ENCODE measurements around the gene LRRC26. TPM values are rescaled to one million over a fixed set of nuclear protein-coding genes. Genes with fewer than 3 reads are reported as not detected.
"Not testable (repeated sequence)": the region's sequence is repeated elsewhere in the genome, so short reads cannot be mapped to it uniquely, and the experiment has no call there.

Gene LRRC26
- total and polyA plus RNA-seq, 4 experiments from 2014 or later: not detected

- peaks cover 25% of the 10 kb centered on the region for H3K4me1 ChIP-seq (ENCODE audit: insufficient read depth, low read length)
- ChIA-PET POLR2A (ENCODE audit: partially characterized antibody) (interaction anchor here (1.8 kb wide), 1 partner anchor 38 kb away, joined by 5 read pairs; the partner anchor contains the start of gene MAN1B1), CTCF (ENCODE audit: partially characterized antibody) (interaction anchor here (1.2 to 2.1 kb wide), 4 partner anchors 52 to 116 kb away, joined by 3 to 14 read pairs (median 6); partner anchors contain the start of gene RNF224)
- intact Hi-C loops (cut with micrococcal nuclease); H3K27me3 ChIP-seq (ENCODE audit: insufficient read depth, low read length); DNase-seq; H3K4me3 ChIP-seq (ENCODE audit: low read length in 2 of 2); H3K27me3 Mint-ChIP-seq; H3K36me3 ChIP-seq (ENCODE audit: insufficient read depth, low read length); H3K9me3 ChIP-seq (ENCODE audit: control insufficient read depth in 1 of 2, low read length in 2 of 2); H3K4me3 Mint-ChIP-seq; H3K27ac Mint-ChIP-seq; H3K27ac ChIP-seq (ENCODE audit: low read depth, low read length); H3K36me3 Mint-ChIP-seq; H3K9me3 Mint-ChIP-seq: not testable (repeated sequence)
- H3K4me1 Mint-ChIP-seq: peaks cover 25 to 41% (median 30%) of the 10 kb centered on the region in 4 donors
Observed at GRCh38 chr9:137123952-137124462, 45.8 kb downstream of the LRRC26 start.

DNA sequence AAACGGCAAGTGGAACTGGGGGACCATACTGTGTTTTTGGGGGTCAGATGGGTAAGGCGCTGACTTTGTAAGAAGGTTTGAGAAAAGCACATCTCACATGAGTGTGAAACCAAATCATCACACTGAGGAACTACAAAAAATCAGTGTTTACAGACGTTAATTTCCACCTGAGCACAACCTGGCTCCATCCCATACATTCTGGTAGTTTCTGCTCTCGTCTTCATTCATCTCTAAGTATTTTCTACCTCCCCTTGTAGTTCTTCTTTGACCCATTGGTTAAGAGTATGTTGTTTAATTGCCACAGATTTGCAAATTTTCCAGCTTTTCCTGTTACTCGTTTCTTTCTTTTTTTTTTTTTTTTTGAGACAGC is 46.4 kb downstream of the LRRC26 start:
- H3K27ac ChIP-seq (ENCODE audit: low read depth, low read length): no peak overlapping the region
- H3K4me3 Mint-ChIP-seq: no peak overlapping the region
- no peak overlapping the region for H3K27ac Mint-ChIP-seq
- no peaks in the 10 kb centered on the region for H3K36me3 ChIP-seq (ENCODE audit: insufficient read depth, low read length)
- H3K36me3 Mint-ChIP-seq: no peaks in the 10 kb centered on the region
- no peaks in the 10 kb centered on the region for H3K9me3 ChIP-seq (ENCODE audit: control insufficient read depth in 1 of 2, low read length in 2 of 2)
- no peak overlapping the region for H3K4me3 ChIP-seq (ENCODE audit: low read length in 2 of 2)
- intact Hi-C loops (cut with micrococcal nuclease): no loop called here
- peaks cover 20 to 38% (median 25%) of the 10 kb centered on the region in 4 donors for H3K4me1 Mint-ChIP-seq
- no peaks in the 10 kb centered on the region for H3K27me3 Mint-ChIP-seq
- ChIA-PET CTCF (ENCODE audit: partially characterized antibody) (interaction anchor here (1.2 to 2.1 kb wide), 5 partner anchors 8 to 116 kb away, joined by 3 to 14 read pairs (median 4); partner anchors contain the start of gene RNF224), POLR2A (ENCODE audit: partially characterized antibody) (interaction anchor here (1.8 to 1.9 kb wide), 2 partner anchors 37 to 104 kb away, joined by 4 to 5 read pairs; partner anchors contain the start of genes MAN1B1 and RNF224)
- peaks cover 20% of the 10 kb centered on the region for H3K4me1 ChIP-seq (ENCODE audit: insufficient read depth, low read length)
- no peaks in the 10 kb centered on the region for H3K27me3 ChIP-seq (ENCODE audit: insufficient read depth, low read length)
- DNase-seq: no peak
- H3K9me3 Mint-ChIP-seq: peaks cover 0 to 2% (median 0%) of the 10 kb centered on the region in 8 donors

DNA sequence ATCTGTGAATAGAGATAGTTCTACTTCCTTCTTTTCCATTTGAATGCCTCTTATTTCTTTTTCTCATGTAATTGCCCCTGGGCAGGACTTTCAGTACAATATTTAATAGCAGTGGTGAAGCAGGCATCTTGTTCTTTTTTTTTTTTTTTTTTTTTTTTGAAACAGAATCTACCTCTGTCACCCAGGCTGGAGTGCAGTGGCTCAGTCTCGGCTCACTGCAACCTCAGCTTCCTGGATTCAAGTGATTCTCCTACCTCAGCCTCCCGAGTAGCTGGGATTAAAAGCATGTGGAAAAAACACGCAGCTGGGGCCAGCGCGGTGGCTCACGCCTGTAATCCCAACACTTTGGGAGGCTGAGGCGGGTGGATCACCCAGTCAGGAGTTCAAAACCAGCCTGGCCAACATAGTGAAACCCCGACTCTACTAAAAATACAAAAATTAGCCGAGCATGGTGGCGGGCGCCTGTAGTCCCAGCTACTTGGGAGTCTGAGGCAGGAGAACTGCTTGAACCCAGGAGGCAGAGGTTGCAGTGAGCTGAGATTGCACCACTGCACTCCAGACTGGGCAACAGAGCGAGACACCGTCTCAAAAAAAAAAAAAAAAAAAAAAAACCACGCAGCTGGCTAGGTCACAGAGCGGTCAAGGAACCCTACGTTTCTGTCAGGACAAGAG is 46.9 kb downstream of the LRRC26 start:
- H3K36me3 ChIP-seq (ENCODE audit: insufficient read depth, low read length); intact Hi-C loops (cut with micrococcal nuclease); H3K27me3 ChIP-seq (ENCODE audit: insufficient read depth, low read length); DNase-seq; H3K9me3 Mint-ChIP-seq; H3K9me3 ChIP-seq (ENCODE audit: control insufficient read depth in 1 of 2, low read length in 2 of 2); H3K4me3 Mint-ChIP-seq; H3K36me3 Mint-ChIP-seq; H3K4me3 ChIP-seq (ENCODE audit: low read length in 2 of 2); H3K27me3 Mint-ChIP-seq; H3K27ac ChIP-seq (ENCODE audit: low read depth, low read length): not testable (repeated sequence)
- Mint-ChIP-seq H3K27ac (peak overlapping the region in 1 of 7 donors; percentile 13), H3K4me1 (peaks cover 15 to 32% (median 20%) of the 10 kb centered on the region in 4 donors)
- ChIA-PET CTCF (ENCODE audit: partially characterized antibody) (interaction anchor here (0.7 to 2.1 kb wide), 6 partner anchors 8 to 114 kb away, joined by 3 to 14 read pairs (median 4); partner anchors contain the start of gene RNF224), POLR2A (ENCODE audit: partially characterized antibody) (interaction anchor here (0.5 to 1.9 kb wide), 4 partner anchors 9 to 104 kb away, joined by 3 to 5 read pairs (median 4); partner anchors contain the start of genes MAN1B1, RNF224 and TPRN)
- peaks cover 15% of the 10 kb centered on the region for H3K4me1 ChIP-seq (ENCODE audit: insufficient read depth, low read length)

- not testable (repeated sequence) for H3K9me3 ChIP-seq (ENCODE audit: control insufficient read depth in 1 of 2, low read length in 2 of 2); H3K36me3 ChIP-seq (ENCODE audit: insufficient read depth, low read length); H3K27me3 Mint-ChIP-seq; H3K9me3 Mint-ChIP-seq; H3K4me3 ChIP-seq (ENCODE audit: low read length in 2 of 2); H3K4me1 ChIP-seq (ENCODE audit: insufficient read depth, low read length); H3K36me3 Mint-ChIP-seq; H3K27me3 ChIP-seq (ENCODE audit: insufficient read depth, low read length); H3K27ac ChIP-seq (ENCODE audit: low read depth, low read length); H3K4me3 Mint-ChIP-seq; DNase-seq
- POLR2A ChIA-PET (ENCODE audit: partially characterized antibody): interaction anchor here (0.5 to 1.9 kb wide), 4 partner anchors 9 to 298 kb away, joined by 3 to 4 read pairs (median 4); partner anchors contain the start of genes RNF224 and TPRN
- CTCF ChIA-PET (ENCODE audit: partially characterized antibody): interaction anchor here (0.7 to 2.1 kb wide), 6 partner anchors 8 to 115 kb away, joined by 3 to 14 read pairs (median 4); partner anchors contain the start of gene RNF224
- H3K4me1 Mint-ChIP-seq: peaks cover 8 to 25% (median 13%) of the 10 kb centered on the region in 4 donors
- intact Hi-C loops (cut with micrococcal nuclease): loop anchor here (2.0 kb wide), 1 partner anchor 53 kb away; no protein-coding TSS in a partner anchor
- H3K27ac Mint-ChIP-seq: peak overlapping the region in 2 of 7 donors; percentile 13 to 69
Observed at GRCh38 chr9:137121927-137122795, 47.7 kb downstream of the LRRC26 start.

Small RNA genes lying within 50 kb of the gene (microRNA-seq; reads per million reads assigned to microRNA genes)
- not detected for gene MIR3621 (ENCODE audit: borderline microRNAs expressed, borderline number of aligned reads, borderline replicate concordance)

Other genes with a start within 250 kb of the LRRC26 start
Only the 30 nearest of the 31 such genes appear.
- gene C8G, start 224.8 kb downstream of the LRRC26 start, total RNA-seq: 1 to 10 TPM; 2.2 TPM
- under 1 TPM in 1 of 2 donors, not detected in 1; 0.60 TPM for gene C8G, start 224.8 kb downstream of the LRRC26 start, polyA plus RNA-seq
- gene LCN12, start 217.8 kb downstream of the LRRC26 start, total RNA-seq: 1 to 10 TPM in 1 of 2 experiments, under 1 TPM in 1; 0.72 to 1.4 TPM
- gene LCN12, start 217.8 kb downstream of the LRRC26 start, polyA plus RNA-seq: not detected
- gene PTGDS, start 192.5 kb downstream of the LRRC26 start, total RNA-seq: 1 to 10 TPM; 4.8 to 5.1 TPM
- 1 to 10 TPM; 1.7 to 3.8 TPM for gene PTGDS, start 192.5 kb downstream of the LRRC26 start, polyA plus RNA-seq
- under 1 TPM; 0.14 to 0.17 TPM for gene LCNL1, start 187.1 kb downstream of the LRRC26 start, total RNA-seq
- not detected for gene LCNL1, start 187.1 kb downstream of the LRRC26 start, polyA plus RNA-seq
- gene PAXX, start 177.6 kb downstream of the LRRC26 start, total RNA-seq: 100 to 1,000 TPM in 1 of 2 experiments, 10 to 100 TPM in 1; 94.2 to 101 TPM
- gene PAXX, start 177.6 kb downstream of the LRRC26 start, polyA plus RNA-seq: 100 to 1,000 TPM in 1 of 2 donors, 10 to 100 TPM in 1; 76.0 to 103 TPM
- 1 to 10 TPM; 3.1 to 3.7 TPM for gene CLIC3, start 173.5 kb downstream of the LRRC26 start, total RNA-seq
- gene CLIC3, start 173.5 kb downstream of the LRRC26 start, polyA plus RNA-seq: 1 to 10 TPM; 5.0 to 7.8 TPM
- 10 to 100 TPM; 63.8 to 68.6 TPM for gene ABCA2, start 141.8 kb downstream of the LRRC26 start, total RNA-seq
- gene ABCA2, start 141.8 kb downstream of the LRRC26 start, polyA plus RNA-seq: 10 to 100 TPM in 1 of 2 donors, 1 to 10 TPM in 1; 2.6 to 10.8 TPM
- 1 to 10 TPM; 3.4 to 4.6 TPM for gene FUT7, start 138.0 kb downstream of the LRRC26 start, total RNA-seq
- 10 to 100 TPM; 22.6 to 43.8 TPM for gene FUT7, start 138.0 kb downstream of the LRRC26 start, polyA plus RNA-seq
- gene NPDC1, start 123.9 kb downstream of the LRRC26 start, total RNA-seq: 10 to 100 TPM; 20.7 to 21.4 TPM
- gene NPDC1, start 123.9 kb downstream of the LRRC26 start, polyA plus RNA-seq: 10 to 100 TPM; 22.8 to 32.2 TPM
- gene ENTPD2, start 116.0 kb downstream of the LRRC26 start, total RNA-seq: not detected
- not detected for gene ENTPD2, start 116.0 kb downstream of the LRRC26 start, polyA plus RNA-seq
- under 1 TPM; 0.09 to 0.11 TPM for gene SAPCD2, start 99.5 kb downstream of the LRRC26 start, total RNA-seq
- gene SAPCD2, start 99.5 kb downstream of the LRRC26 start, polyA plus RNA-seq: under 1 TPM; 0.10 to 0.15 TPM
- 10 to 100 TPM; 10.6 to 12.5 TPM for gene UAP1L1, start 92.5 kb downstream of the LRRC26 start, total RNA-seq
- 1 to 10 TPM in 1 of 2 donors, under 1 TPM in 1; 0.81 to 2.9 TPM for gene UAP1L1, start 92.5 kb downstream of the LRRC26 start, polyA plus RNA-seq
- gene MAN1B1, start 83.1 kb downstream of the LRRC26 start, total RNA-seq: 10 to 100 TPM; 63.3 to 71.0 TPM
- gene MAN1B1, start 83.1 kb downstream of the LRRC26 start, polyA plus RNA-seq: 10 to 100 TPM; 35.4 to 37.5 TPM
- 100 to 1,000 TPM; 357 to 362 TPM for gene DPP7, start 55.3 kb downstream of the LRRC26 start, total RNA-seq
- gene DPP7, start 55.3 kb downstream of the LRRC26 start, polyA plus RNA-seq: 100 to 1,000 TPM; 135 to 206 TPM
- not detected for gene GRIN1, start 30.9 kb downstream of the LRRC26 start, total RNA-seq
- not detected for gene GRIN1, start 30.9 kb downstream of the LRRC26 start, polyA plus RNA-seq
- gene TMEM210, start 2.0 kb upstream of the LRRC26 start, total RNA-seq: not detected
- not detected for gene TMEM210, start 2.0 kb upstream of the LRRC26 start, polyA plus RNA-seq
- gene ANAPC2, start 18.5 kb upstream of the LRRC26 start, total RNA-seq: 100 to 1,000 TPM; 116 to 125 TPM
- gene ANAPC2, start 18.5 kb upstream of the LRRC26 start, polyA plus RNA-seq: 1 to 10 TPM; 3.2 to 5.7 TPM
- 10 to 100 TPM; 48.6 to 49.5 TPM for gene SSNA1, start 18.6 kb upstream of the LRRC26 start, total RNA-seq
- gene SSNA1, start 18.6 kb upstream of the LRRC26 start, polyA plus RNA-seq: 100 to 1,000 TPM; 117 to 161 TPM
- 1 to 10 TPM; 8.5 to 8.6 TPM for gene TPRN, start 30.7 kb upstream of the LRRC26 start, total RNA-seq
- gene TPRN, start 30.7 kb upstream of the LRRC26 start, polyA plus RNA-seq: under 1 TPM; 0.27 to 0.45 TPM
- gene TMEM203, start 35.6 kb upstream of the LRRC26 start, total RNA-seq: 10 to 100 TPM; 39.5 to 42.9 TPM
- gene TMEM203, start 35.6 kb upstream of the LRRC26 start, polyA plus RNA-seq: 100 to 1,000 TPM; 129 to 170 TPM
- gene NDOR1, start 35.6 kb upstream of the LRRC26 start, total RNA-seq: 10 to 100 TPM; 36.7 to 37.1 TPM
- 1 to 10 TPM; 4.6 to 9.5 TPM for gene NDOR1, start 35.6 kb upstream of the LRRC26 start, polyA plus RNA-seq
- gene RNF208, start 52.2 kb upstream of the LRRC26 start, total RNA-seq: 1 to 10 TPM in 1 of 2 experiments, under 1 TPM in 1; 0.64 to 1.3 TPM
- not detected for gene RNF208, start 52.2 kb upstream of the LRRC26 start, polyA plus RNA-seq
- under 1 TPM in 1 of 2 experiments, not detected in 1; 0.25 TPM for gene CYSRT1, start 55.1 kb upstream of the LRRC26 start, total RNA-seq
- not detected for gene CYSRT1, start 55.1 kb upstream of the LRRC26 start, polyA plus RNA-seq
- not detected for gene RNF224, start 57.5 kb upstream of the LRRC26 start, total RNA-seq
- gene RNF224, start 57.5 kb upstream of the LRRC26 start, polyA plus RNA-seq: not detected
- not detected for gene SLC34A3, start 60.9 kb upstream of the LRRC26 start, total RNA-seq
- gene SLC34A3, start 60.9 kb upstream of the LRRC26 start, polyA plus RNA-seq: not detected
- 100 to 1,000 TPM in 1 of 2 experiments, 10 to 100 TPM in 1; 99.8 to 103 TPM for gene TUBB4B, start 71.2 kb upstream of the LRRC26 start, total RNA-seq
- 10 to 100 TPM; 53.1 to 64.1 TPM for gene TUBB4B, start 71.2 kb upstream of the LRRC26 start, polyA plus RNA-seq
- gene STPG3, start 81.2 kb upstream of the LRRC26 start, total RNA-seq: not detected
- not detected for gene STPG3, start 81.2 kb upstream of the LRRC26 start, polyA plus RNA-seq
- 10 to 100 TPM; 44.3 to 44.9 TPM for gene NELFB, start 85.3 kb upstream of the LRRC26 start, total RNA-seq
- 10 to 100 TPM; 28.3 to 28.7 TPM for gene NELFB, start 85.3 kb upstream of the LRRC26 start, polyA plus RNA-seq
- gene TOR4A, start 107.7 kb upstream of the LRRC26 start, total RNA-seq: 1 to 10 TPM; 2.1 TPM
- gene TOR4A, start 107.7 kb upstream of the LRRC26 start, polyA plus RNA-seq: under 1 TPM; 0.46 to 0.78 TPM
- gene NRARP, start 132.2 kb upstream of the LRRC26 start, total RNA-seq: under 1 TPM; 0.25 to 0.29 TPM
- not detected for gene NRARP, start 132.2 kb upstream of the LRRC26 start, polyA plus RNA-seq

All from CD4-positive, alpha-beta memory T cell (primary cell).